CD14-positive monocyte (primary cell): ENCODE measurements around the gene CA11. TPM values are rescaled to one million over a fixed set of nuclear protein-coding genes. Genes with fewer than 3 reads are reported as not detected.

Experiments used
- DNase-seq, 3 donors: peaks; one replicate each; pipeline ENCODE4 v3.0.0-alpha.2; 2011 to 2022
- H2AFZ ChIP-seq: 2 replicates; pipeline ENCODE4 v1.6.0; 2012; ENCODE audit warnings: mild to moderate bottlenecking, low read depth, low read length, inconsistent platforms; ENCODE audit not compliant: insufficient read depth, poor library complexity, severe bottlenecking
- H3K27ac ChIP-seq, 2 donors: 1 replicate in 1 of 2; 2 replicates in 1 of 2; pipeline ENCODE4 v1.5.1; 2012 to 2013; ENCODE audit warnings: low read length in 2 of 2, control low read depth in 1 of 2, inconsistent platforms in 1 of 2, low read depth in 1 of 2, mild to moderate bottlenecking in 1 of 2
- H3K27me3 ChIP-seq, 2 donors: one replicate each; pipeline versions ENCODE4 v1.6.0 to v1.6.1; 2011 to 2013; ENCODE audit warnings: low read length in 2 of 2; ENCODE audit not compliant: control insufficient read depth in 2 of 2, insufficient read depth in 2 of 2
- H3K36me3 ChIP-seq, 2 donors: replicated peaks in 1 of 2; 1 replicate in 1 of 2; 2 replicates in 1 of 2; pipeline versions ENCODE4 v1.5.1 to v1.6.1; 2012 to 2013; ENCODE audit warnings: low read length in 2 of 2, control low read depth in 1 of 2, inconsistent platforms in 1 of 2, mild to moderate bottlenecking in 1 of 2; ENCODE audit not compliant: insufficient read depth in 2 of 2, control insufficient read depth in 1 of 2
- H3K4me1 ChIP-seq, 2 donors: 1 replicate in 1 of 2; 2 replicates in 1 of 2; pipeline versions ENCODE4 v1.5.1 to v1.6.1; 2012 to 2013; ENCODE audit warnings: low read length in 2 of 2, control low read depth in 1 of 2, inconsistent platforms in 1 of 2, mild to moderate bottlenecking in 1 of 2, moderate library complexity in 1 of 2; ENCODE audit not compliant: insufficient read depth in 2 of 2, control insufficient read depth in 1 of 2
- H3K4me2 ChIP-seq: replicated peaks from 2 replicates; pipeline ENCODE3; 2012; ENCODE audit warnings: low read length, moderate library complexity, mild to moderate bottlenecking; ENCODE audit not compliant: poor library complexity, severe bottlenecking; ENCODE audit errors: extremely low read depth
- H3K4me3 ChIP-seq, 3 experiments: fragments of 200-600 bp in 1 of 3; sonication (generic) in 1 of 3; replicated peaks in 1 of 3; 1 replicate in 2 of 3; 2 replicates in 1 of 3; pipeline ENCODE4 v1.5.1; 2011 to 2013; ENCODE audit warnings: low read length in 3 of 3, mild to moderate bottlenecking in 3 of 3, control low read depth in 2 of 3, low read depth in 2 of 3, inconsistent platforms in 1 of 3, moderate library complexity in 1 of 3
- H3K79me2 ChIP-seq: 2 replicates; pipeline ENCODE4 v1.6.0; 2012; ENCODE audit warnings: mild to moderate bottlenecking, control low read depth, inconsistent platforms, low read length, moderate library complexity; ENCODE audit not compliant: insufficient read depth
- H3K9ac ChIP-seq: 2 replicates; pipeline ENCODE4 v1.6.0; 2017; ENCODE audit warnings: low read length, mild to moderate bottlenecking; ENCODE audit not compliant: insufficient read depth, poor library complexity, severe bottlenecking
- H3K9me3 ChIP-seq, 2 donors: replicated peaks in 1 of 2; 1 replicate in 1 of 2; 2 replicates in 1 of 2; pipeline versions ENCODE4 v1.5.1 to v1.6.1; 2012 to 2013; ENCODE audit warnings: low read length in 2 of 2, control low read depth in 1 of 2; ENCODE audit not compliant: control insufficient read depth in 1 of 2, insufficient read depth in 1 of 2
- H4K20me1 ChIP-seq: 2 replicates; pipeline ENCODE4 v1.6.0; 2012; ENCODE audit warnings: mild to moderate bottlenecking, low read length, control low read depth, moderate library complexity; ENCODE audit not compliant: insufficient read depth
- H3K27ac Mint-ChIP-seq, 7 donors: one replicate each; pipeline ENCODE4 v1.8.0; 2020; ENCODE audit warnings: mild to moderate bottlenecking in 7 of 7, mixed read lengths in 7 of 7, moderate library complexity in 6 of 7, inconsistent platforms in 2 of 7
- H3K27me3 Mint-ChIP-seq, 3 donors: one replicate each; pipeline ENCODE4 v1.8.0; 2021 to 2022; ENCODE audit warnings: low read depth in 3 of 3, mild to moderate bottlenecking in 3 of 3, mixed read lengths in 3 of 3, moderate library complexity in 3 of 3, inconsistent platforms in 1 of 3
- H3K36me3 Mint-ChIP-seq, 2 donors: one replicate each; pipeline ENCODE4 v1.8.0; 2020; ENCODE audit warnings: mixed read lengths in 2 of 2, inconsistent platforms in 1 of 2, mild to moderate bottlenecking in 1 of 2
- H3K4me1 Mint-ChIP-seq: one replicate; pipeline ENCODE4 v1.8.0; 2020; ENCODE audit warnings: mild to moderate bottlenecking, mixed read lengths
- H3K4me3 Mint-ChIP-seq, 2 donors: one replicate each; pipeline ENCODE4 v1.8.0; 2020; ENCODE audit warnings: mild to moderate bottlenecking in 2 of 2, mixed read lengths in 2 of 2, moderate library complexity in 1 of 2
- H3K9me3 Mint-ChIP-seq, 7 donors: one replicate each; pipeline ENCODE4 v1.8.0; 2020 to 2022; ENCODE audit warnings: mixed read lengths in 7 of 7, mild to moderate bottlenecking in 6 of 7, moderate library complexity in 6 of 7, inconsistent platforms in 2 of 7
- CTCF ChIP-seq: fragments of 200-600 bp; IDR thresholded peaks from one replicate; pipeline ENCODE4 v1.8.0; 2022; ENCODE audit warnings: antibody characterized with exemption, mild to moderate bottlenecking
- WGBS: methylation state at CpG from one replicate; pipeline ENCODE4 v1.1.5; 2013; ENCODE audit warnings: missing lambda C conversion rate; ENCODE audit not compliant: insufficient coverage; 5-methylcytosine and 5-hydroxymethylcytosine counted together
- intact Hi-C, 2 donors: fragments of 100-400 bp; cut with micrococcal nuclease; formaldehyde crosslinking; loops; one replicate each; pipeline versions ENCODE4 v1.15.0 to v1.15.1; 2023
- polyA plus RNA-seq, 3 donors: library from polyadenylated mRNA; depleted of rRNA in 1 of 3; unstranded in 2 of 3; stranded (reverse) in 1 of 3; fragments of 300-500 nt in 2 of 3; fragments of >200 nt in 1 of 3; fragmentation: Illumina TruSeq in 2 of 3; gene quantifications; 1 replicate in 2 of 3; 2 replicates in 1 of 3; pipeline ENCODE4 v1.2.3, GENCODE V29; 2012 to 2021

Gene CA11
- polyA plus RNA-seq, 3 donors = 1.1 to 4.9 (median 1.8) TPM

GRCh38 chr19:48631225-48631624 lies 14.8 kb downstream of the CA11 start:
- Histone ChIP-seq H3K4me3 (peak overlapping the region in 1 of 3 experiments; percentile 59), H3K27ac (peak overlapping the region; percentile 52 to 62), H3K79me2 (peaks cover 30% of the 10 kb centered on the region), H3K4me2 (peak overlapping the region; percentile 69), H3K36me3 (peaks cover 22 to 44% of the 10 kb centered on the region in 2 donors), H3K9ac (peak overlapping the region; percentile 25), H2AFZ (no peak overlapping the region), H3K4me1 (peaks cover 69 to 84% of the 10 kb centered on the region in 2 donors), H4K20me1 (peaks cover 35% of the 10 kb centered on the region), H3K27me3 (no peaks in the 10 kb centered on the region), H3K9me3 (no peaks in the 10 kb centered on the region)
- TF ChIP-seq CTCF = no peak
- Mint-ChIP-seq H3K27ac (peak overlapping the region in 3 of 7 donors; percentile 8 to 77 (median 23)), H3K4me1 (peaks cover 60% of the 10 kb centered on the region), H3K9me3 (peaks cover 0 to 3% (median 0%) of the 10 kb centered on the region in 7 donors), H3K27me3 (no peaks in the 10 kb centered on the region), H3K4me3 (peak overlapping the region in 1 of 2 donors; percentile 37), H3K36me3 (peaks cover 25 to 41% of the 10 kb centered on the region in 2 donors)
- 100% methylated on average over 1 of the region's 3 CpGs for WGBS
- intact Hi-C loops = loop anchor here in 1 of 2 donors (10.0 kb wide), 2 partner anchors 306 to 334 kb away; partner anchors contain the start of genes EMP3 and FTL
- DNase-seq = no peak

- peak overlapping the region in 1 of 3 experiments; percentile 59 for H3K4me3 ChIP-seq
- DNase-seq = peak in 2 of 3 donors; percentile 45 to 54
- peaks cover 27 to 51% of the 10 kb centered on the region in 2 donors for H3K36me3 ChIP-seq
- no peak overlapping the region for H2AFZ ChIP-seq
- H3K4me1 Mint-ChIP-seq = peaks cover 57% of the 10 kb centered on the region
- peaks cover 27 to 48% of the 10 kb centered on the region in 2 donors for H3K36me3 Mint-ChIP-seq
- H3K27me3 ChIP-seq = no peaks in the 10 kb centered on the region
- H3K4me3 Mint-ChIP-seq = peak overlapping the region; percentile 37 to 67
- H3K9ac ChIP-seq = peak overlapping the region; percentile 25
- H3K4me1 ChIP-seq = peaks cover 68 to 76% of the 10 kb centered on the region in 2 donors
- H3K27ac Mint-ChIP-seq = peak overlapping the region; percentile 8 to 87 (median 81)
- H3K9me3 ChIP-seq = no peaks in the 10 kb centered on the region
- H3K27ac ChIP-seq = peak overlapping the region; percentile 52 to 62
- H3K9me3 Mint-ChIP-seq = peaks cover 0 to 3% (median 0%) of the 10 kb centered on the region in 7 donors
- H3K79me2 ChIP-seq = peaks cover 23% of the 10 kb centered on the region
- no peaks in the 10 kb centered on the region for H3K27me3 Mint-ChIP-seq
- WGBS = 19% methylated on average over 27 of the region's 47 CpGs
- intact Hi-C loops = loop anchor here in 1 of 2 donors (10.0 kb wide), 2 partner anchors 306 to 334 kb away; partner anchors contain the start of genes EMP3 and FTL
- peak overlapping the region; percentile 69 for H3K4me2 ChIP-seq
- H4K20me1 ChIP-seq = peaks cover 36% of the 10 kb centered on the region
- TF ChIP-seq CTCF = peak; percentile 21
Measured at GRCh38 chr19:48630296-48631063, 15.5 kb downstream of the CA11 start.
